Ovary (tissue), 9 donors: Measurements from ENCODE around the gene STIMATE. TPM values are rescaled to one million over a fixed set of nuclear protein-coding genes. Genes with fewer than 3 reads are reported as not detected.

Experiments used
- DNase-seq, 5 donors: peaks; one replicate each; pipeline ENCODE4 v3.0.0-alpha.2; 2019 to 2020
- H3K27ac ChIP-seq, 2 donors: fragments of 200-600 bp; one replicate each; pipeline versions ENCODE4 v1.5.1 to v1.8.0; 2019 to 2022
- H3K27me3 ChIP-seq: fragments of 200-600 bp; one replicate; pipeline ENCODE4 v1.8.0; 2022
- H3K36me3 ChIP-seq: fragments of 200-600 bp; sonication (generic); one replicate; pipeline ENCODE4 v1.5.1; 2019
- H3K4me1 ChIP-seq: one replicate; pipeline ENCODE4 v1.8.1; 2013; ENCODE audit warnings: mild to moderate bottlenecking, moderate library complexity; ENCODE audit not compliant: insufficient read depth
- H3K4me3 ChIP-seq: fragments of 200-600 bp; sonication (generic); one replicate; pipeline ENCODE4 v1.5.1; 2017
- H3K9me3 ChIP-seq, 2 donors: fragments of 200-600 bp in 1 of 2; sonication (generic) in 1 of 2; one replicate each; pipeline versions ENCODE4 v1.5.1 to v1.8.1; 2013 to 2019; ENCODE audit warnings: mild to moderate bottlenecking in 1 of 2, moderate library complexity in 1 of 2
- CTCF ChIP-seq, 3 donors: fragments of 450-650 bp in 2 of 3; fragments of 200-600 bp in 1 of 3; IDR thresholded peaks; one replicate each; pipeline versions ENCODE4 v1.5.1 to v1.8.0; 2016 to 2022; ENCODE audit warnings: antibody characterized with exemption in 3 of 3, mild to moderate bottlenecking in 1 of 3
- EP300 ChIP-seq: sonication (generic); formaldehyde crosslinking; IDR thresholded peaks from one replicate; pipeline ENCODE4 v1.6.1; 2017; ENCODE audit warnings: antibody characterized with exemption
- POLR2A ChIP-seq: fragments of 450-650 bp; IDR thresholded peaks from one replicate; pipeline ENCODE4 v1.6.1; 2017; ENCODE audit warnings: antibody characterized with exemption, mild to moderate bottlenecking, moderate library complexity
- WGBS, 3 donors: extraction: QIAGEN DNeasy Blood & Tissue Kit in 1 of 3; methylation state at CpG; one replicate each; pipeline versions ENCODE4 v1.1.5 to v1.1.7; 2013 to 2017; 5-methylcytosine and 5-hydroxymethylcytosine counted together
- intact Hi-C, 4 donors: fragments of 100-400 bp; cut with DNase I; formaldehyde crosslinking; loops; one replicate each; pipeline versions ENCODE4 v1.11.0 to v1.15.1; 2022 to 2023
- polyA plus RNA-seq, 2 donors: library from polyadenylated mRNA; stranded (reverse); fragments of 200-250 nt in 1 of 2; fragments of 350-450 nt in 1 of 2; fragmentation: Illumina TruSeq in 1 of 2; extraction: RNeasy Lipid Tissue Mini Kit (QIAGEN cat#74804) in 1 of 2; gene quantifications; one replicate each; pipeline ENCODE4 v1.2.3, GENCODE V29; 2013 to 2014
- total RNA-seq, 7 donors: library from RNA; depleted of rRNA in 2 of 7; stranded (reverse); fragments of >200 nt in 2 of 7; fragmentation: NEBNext Ultra II Directional in 3 of 7; extraction: Animal tissue kit (Norgen Biotek cat#: 25700) in 3 of 7; gene quantifications; one replicate each; pipeline versions ENCODE4 v1.1.0 to v1.2.4, GENCODE V29; 2016 to 2023
- donor health status: DM: no; HTN: no; CAD: no; lungs with moderate emphysema.
- donor health status: DM: no; HTN: no; CAD: no.
- donor health status: Bipolar disorder and iron deficiency.
- donor health status: DM: yes; HTN: yes; CAD: no.
- donor health status: DM: no; HTN: no; CAD: no.
- donor health status: DM: yes; HTN: yes; CAD: no.

STIMATE gene
- total and polyA plus RNA-seq, 9 donors, result 7.4 to 29.9 (median 17.1) TPM

- Histone ChIP-seq H3K9me3 (no peaks in the 10 kb centered on the region), H3K36me3 (no peaks in the 10 kb centered on the region), H3K4me3 (no peak overlapping the region), H3K27me3 (no peaks in the 10 kb centered on the region), H3K4me1 (peaks cover 1% of the 10 kb centered on the region), H3K27ac (no peak overlapping the region)
- intact Hi-C loops, result no loop called here
- DNase-seq, result no peak
- no peak for TF ChIP-seq CTCF (IDR thresholded peaks at IDR 0.05)
- TF ChIP-seq POLR2A, result no peak
- TF ChIP-seq EP300, result no peak
- 87 to 89% (median 88%) methylated on average over 10 of the region's 10 CpGs for WGBS, 3 donors
Measured at GRCh38 chr3:52829906-52830463, 67.4 kb downstream of the STIMATE start.

DNA sequence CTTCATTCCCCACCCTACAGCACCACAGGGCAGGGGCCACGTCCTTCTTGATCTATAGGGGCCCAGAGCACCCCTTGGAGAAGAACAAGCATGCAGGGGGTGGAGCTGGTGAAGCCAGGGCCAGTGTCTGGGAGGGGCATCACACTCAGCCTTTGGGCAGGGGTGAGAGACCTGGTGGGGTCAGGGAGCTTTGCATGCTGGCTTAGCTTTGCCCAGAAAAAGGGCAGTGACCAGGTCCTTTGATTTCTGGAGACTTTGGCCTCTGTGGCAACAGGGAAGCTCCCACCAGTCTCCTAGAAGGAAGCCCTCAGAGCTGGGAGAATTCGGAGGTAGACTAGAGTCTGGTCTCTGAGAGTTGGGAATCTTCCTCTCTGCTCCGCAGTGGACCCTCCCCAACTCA lies 67.9 kb downstream of the STIMATE start:
- no peaks in the 10 kb centered on the region for H3K9me3 ChIP-seq
- no peak for TF ChIP-seq POLR2A
- TF ChIP-seq CTCF (IDR thresholded peaks at IDR 0.05), result no peak
- TF ChIP-seq EP300, result no peak
- H3K4me3 ChIP-seq, result no peak overlapping the region
- no peak overlapping the region for H3K27ac ChIP-seq
- H3K4me1 ChIP-seq, result no peaks in the 10 kb centered on the region
- intact Hi-C loops, result no loop called here
- DNase-seq, result no peak
- no peaks in the 10 kb centered on the region for H3K27me3 ChIP-seq
- 88 to 90% (median 89%) methylated on average over 3 of the region's 3 CpGs for WGBS, 3 donors
- H3K36me3 ChIP-seq, result no peaks in the 10 kb centered on the region

- no peak overlapping the region for H3K4me3 ChIP-seq
- no peak for DNase-seq
- WGBS, 3 donors, result 53 to 62% (median 55%) methylated on average over 10 of the region's 10 CpGs
- intact Hi-C loops, result no loop called here
- no peak overlapping the region for H3K27ac ChIP-seq
- no peaks in the 10 kb centered on the region for H3K4me1 ChIP-seq
- no peaks in the 10 kb centered on the region for H3K36me3 ChIP-seq
- H3K9me3 ChIP-seq, result no peaks in the 10 kb centered on the region
- no peaks in the 10 kb centered on the region for H3K27me3 ChIP-seq
- no peak for TF ChIP-seq CTCF (IDR thresholded peaks at IDR 0.05)
- TF ChIP-seq EP300, result no peak
- TF ChIP-seq POLR2A, result no peak
Measured at GRCh38 chr3:52827866-52828376, 69.4 kb downstream of the STIMATE start.

DNA sequence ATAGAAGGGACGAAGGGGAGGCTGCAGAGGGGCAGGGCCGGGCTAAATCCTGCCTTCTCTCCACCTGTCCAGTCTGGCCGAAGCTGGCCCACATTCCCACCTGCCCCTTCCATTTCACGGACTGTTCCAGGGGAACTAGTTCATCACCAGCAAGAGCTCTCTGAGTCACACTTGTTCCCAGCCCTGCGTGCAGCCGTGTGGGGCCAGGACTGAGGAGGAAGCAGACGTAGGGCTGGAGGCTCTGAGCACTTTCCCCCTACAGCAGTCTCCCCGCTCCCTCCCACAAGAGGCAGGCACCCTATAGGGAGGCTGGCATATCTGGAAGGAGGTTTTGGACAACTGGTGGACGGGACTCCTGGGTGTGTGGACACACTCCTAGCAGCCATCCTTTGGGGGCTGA lies 69.9 kb downstream of the STIMATE start:
- H3K4me1 ChIP-seq, result no peaks in the 10 kb centered on the region
- intact Hi-C loops, result no loop called here
- H3K27ac ChIP-seq, result no peak overlapping the region
- TF ChIP-seq POLR2A (no peak), CTCF (IDR thresholded peaks at IDR 0.05) (no peak), EP300 (no peak)
- no peak for DNase-seq
- no peaks in the 10 kb centered on the region for H3K27me3 ChIP-seq
- H3K9me3 ChIP-seq, result no peaks in the 10 kb centered on the region
- 51 to 63% (median 56%) methylated on average over 8 to 9 of the region's 9 CpGs for WGBS, 3 donors
- H3K4me3 ChIP-seq, result no peak overlapping the region
- H3K36me3 ChIP-seq, result no peaks in the 10 kb centered on the region
